A673 (cell line): ENCODE results near the gene CALML4.

Experiments
- EZH2 ChIP-seq: fragments of 200-600 bp; sonication (generic); IDR thresholded peaks from 2 replicates; pipeline ENCODE4 v1.6.1; 2017; ENCODE audit warnings: borderline replicate concordance, low read depth, mild to moderate bottlenecking, mixed read lengths, antibody characterized with exemption, low read length; ENCODE audit not compliant: poor library complexity, severe bottlenecking
- TF ChIP-seq, protein P1 (sequence below): fragments of 300-800, 200-600 bp; sonication (generic); conservative IDR thresholded peaks from 2 replicates; pipeline ENCODE4 v1.5.1; 2017; ENCODE audit warnings: low read depth, mild to moderate bottlenecking, antibody characterized with exemption, low read length, moderate library complexity, mixed read lengths

DNA sequence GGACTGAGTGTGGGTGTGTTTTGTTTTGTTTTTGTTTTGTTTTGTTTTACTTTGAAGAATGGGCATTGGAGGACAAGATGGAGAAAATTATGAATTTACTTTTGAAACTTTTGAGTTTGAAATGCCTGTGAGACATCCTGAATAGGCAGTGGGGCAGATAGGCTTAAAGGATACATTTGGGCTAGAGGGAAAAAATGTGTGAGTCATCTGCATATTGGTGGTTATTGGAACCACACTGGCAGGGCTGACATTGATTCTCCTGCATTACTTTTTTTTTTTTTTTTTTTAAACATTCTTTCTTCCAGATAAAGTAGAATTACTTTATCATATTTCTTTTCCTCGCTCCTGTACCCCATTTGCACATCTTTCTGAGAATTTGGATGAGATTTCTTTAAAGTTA, 56.1 kb downstream of the CALML4 start:
- TF ChIP-seq, protein P1, sequence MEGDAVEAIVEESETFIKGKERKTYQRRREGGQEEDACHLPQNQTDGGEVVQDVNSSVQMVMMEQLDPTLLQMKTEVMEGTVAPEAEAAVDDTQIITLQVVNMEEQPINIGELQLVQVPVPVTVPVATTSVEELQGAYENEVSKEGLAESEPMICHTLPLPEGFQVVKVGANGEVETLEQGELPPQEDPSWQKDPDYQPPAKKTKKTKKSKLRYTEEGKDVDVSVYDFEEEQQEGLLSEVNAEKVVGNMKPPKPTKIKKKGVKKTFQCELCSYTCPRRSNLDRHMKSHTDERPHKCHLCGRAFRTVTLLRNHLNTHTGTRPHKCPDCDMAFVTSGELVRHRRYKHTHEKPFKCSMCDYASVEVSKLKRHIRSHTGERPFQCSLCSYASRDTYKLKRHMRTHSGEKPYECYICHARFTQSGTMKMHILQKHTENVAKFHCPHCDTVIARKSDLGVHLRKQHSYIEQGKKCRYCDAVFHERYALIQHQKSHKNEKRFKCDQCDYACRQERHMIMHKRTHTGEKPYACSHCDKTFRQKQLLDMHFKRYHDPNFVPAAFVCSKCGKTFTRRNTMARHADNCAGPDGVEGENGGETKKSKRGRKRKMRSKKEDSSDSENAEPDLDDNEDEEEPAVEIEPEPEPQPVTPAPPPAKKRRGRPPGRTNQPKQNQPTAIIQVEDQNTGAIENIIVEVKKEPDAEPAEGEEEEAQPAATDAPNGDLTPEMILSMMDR, result no peak
- no peak for TF ChIP-seq EZH2
